Breast epithelium (tissue), 4 donors: Measurements from ENCODE around the gene SIM1. TPM values are rescaled to one million over a fixed set of nuclear protein-coding genes. Genes with fewer than 3 reads are reported as not detected.

Experiments
- DNase-seq, 2 donors: peaks; one replicate each; pipeline ENCODE4 v3.0.0-alpha.2; 2019; ENCODE audit warnings: low spot score in 2 of 2
- H3K27ac ChIP-seq, 2 donors: fragments of 200-600 bp; sonication (generic) in 1 of 2; one replicate each; pipeline ENCODE4 v1.5.1; 2016 to 2019; ENCODE audit warnings: mild to moderate bottlenecking in 1 of 2
- H3K27me3 ChIP-seq, 2 donors: fragments of 200-600 bp; sonication (generic) in 1 of 2; one replicate each; pipeline versions ENCODE4 v1.5.1 to v1.6.0; 2017 to 2019; ENCODE audit warnings: control low read depth in 1 of 2, mild to moderate bottlenecking in 1 of 2
- H3K36me3 ChIP-seq: fragments of 200-600 bp; one replicate; pipeline ENCODE4 v1.5.1; 2019
- H3K4me1 ChIP-seq, 2 donors: fragments of 200-600 bp; sonication (generic); one replicate each; pipeline ENCODE4 v1.5.1; 2016 to 2019; ENCODE audit warnings: control low read depth in 1 of 2
- H3K4me3 ChIP-seq, 3 donors: fragments of 200-600 bp; sonication (generic); 1 replicate in 2 of 3; 2 replicates in 1 of 3; pipeline ENCODE4 v1.5.1; 2016 to 2019; ENCODE audit warnings: mild to moderate bottlenecking in 3 of 3, moderate library complexity in 2 of 3
- H3K9me3 ChIP-seq, 2 donors: fragments of 200-600 bp; sonication (generic) in 1 of 2; one replicate each; pipeline ENCODE4 v1.5.1; 2016 to 2019; ENCODE audit warnings: control low read depth in 1 of 2
- POLR2A ChIP-seq: fragments of 450-650 bp; IDR thresholded peaks from one replicate; pipeline ENCODE4 v1.6.1; 2016; ENCODE audit warnings: antibody characterized with exemption, mild to moderate bottlenecking, moderate library complexity
- POLR2AphosphoS5 ChIP-seq, 3 donors: sonication (generic); formaldehyde crosslinking; IDR thresholded peaks; one replicate each; pipeline ENCODE4 v1.6.1; 2017; ENCODE audit warnings: antibody characterized with exemption in 3 of 3
- intact Hi-C: fragments of 100-400 bp; cut with DNase I; formaldehyde crosslinking; loops from one replicate; pipeline ENCODE4 v1.15.1; 2023; ENCODE audit warnings: low total_unique reads
- total RNA-seq, 3 donors: library from RNA; depleted of rRNA; stranded (reverse); fragments of >200 nt; gene quantifications; one replicate each; pipeline ENCODE4 v1.1.0, GENCODE V29; 2016
- TF ChIP-seq, protein P1 (sequence below), 3 donors: fragments of 450-650 bp; IDR thresholded peaks; one replicate each; pipeline ENCODE4 v1.5.1; 2016 to 2017; ENCODE audit warnings: antibody characterized with exemption in 3 of 3, mild to moderate bottlenecking in 3 of 3, moderate library complexity in 3 of 3

Gene SIM1
- total RNA-seq, 3 donors from 2014 or later: 0.59 to 7.2 (median 2.0) TPM

DNA sequence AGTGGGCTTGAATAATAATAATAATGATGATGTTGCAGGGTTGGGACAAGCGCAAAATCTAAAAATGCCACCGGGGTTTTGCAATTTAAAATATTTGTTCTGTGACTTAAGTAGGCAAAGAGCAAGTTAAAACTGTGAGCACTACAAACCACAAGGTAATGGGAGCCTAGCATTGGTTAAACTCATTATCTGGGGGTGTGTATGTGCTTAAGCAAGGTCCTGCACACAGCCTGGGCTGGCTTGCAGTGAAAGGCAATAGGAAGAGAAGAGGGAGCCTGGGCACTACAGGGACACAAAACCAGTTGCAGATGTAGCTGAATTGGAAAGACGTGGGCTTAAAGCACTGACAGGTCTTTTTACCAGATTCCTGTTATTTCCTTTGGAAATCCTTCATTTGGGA lies 11.7 kb downstream of the SIM1 start:
- H3K36me3 ChIP-seq: no peaks in the 10 kb centered on the region
- intact Hi-C loops: no loop called here
- peaks cover 8 to 87% of the 10 kb centered on the region in 2 donors for H3K27me3 ChIP-seq
- H3K27ac ChIP-seq: no peak overlapping the region
- H3K9me3 ChIP-seq: peaks cover 0 to 1% of the 10 kb centered on the region in 2 donors
- no peaks in the 10 kb centered on the region for H3K4me1 ChIP-seq
- DNase-seq: no peak
- TF ChIP-seq POLR2AphosphoS5 (IDR thresholded peaks at IDR 0.05): no peak
- no peak for TF ChIP-seq POLR2A
- TF ChIP-seq, protein P1, sequence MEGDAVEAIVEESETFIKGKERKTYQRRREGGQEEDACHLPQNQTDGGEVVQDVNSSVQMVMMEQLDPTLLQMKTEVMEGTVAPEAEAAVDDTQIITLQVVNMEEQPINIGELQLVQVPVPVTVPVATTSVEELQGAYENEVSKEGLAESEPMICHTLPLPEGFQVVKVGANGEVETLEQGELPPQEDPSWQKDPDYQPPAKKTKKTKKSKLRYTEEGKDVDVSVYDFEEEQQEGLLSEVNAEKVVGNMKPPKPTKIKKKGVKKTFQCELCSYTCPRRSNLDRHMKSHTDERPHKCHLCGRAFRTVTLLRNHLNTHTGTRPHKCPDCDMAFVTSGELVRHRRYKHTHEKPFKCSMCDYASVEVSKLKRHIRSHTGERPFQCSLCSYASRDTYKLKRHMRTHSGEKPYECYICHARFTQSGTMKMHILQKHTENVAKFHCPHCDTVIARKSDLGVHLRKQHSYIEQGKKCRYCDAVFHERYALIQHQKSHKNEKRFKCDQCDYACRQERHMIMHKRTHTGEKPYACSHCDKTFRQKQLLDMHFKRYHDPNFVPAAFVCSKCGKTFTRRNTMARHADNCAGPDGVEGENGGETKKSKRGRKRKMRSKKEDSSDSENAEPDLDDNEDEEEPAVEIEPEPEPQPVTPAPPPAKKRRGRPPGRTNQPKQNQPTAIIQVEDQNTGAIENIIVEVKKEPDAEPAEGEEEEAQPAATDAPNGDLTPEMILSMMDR (IDR thresholded peaks at IDR 0.05): no peak
- no peak overlapping the region for H3K4me3 ChIP-seq

DNA sequence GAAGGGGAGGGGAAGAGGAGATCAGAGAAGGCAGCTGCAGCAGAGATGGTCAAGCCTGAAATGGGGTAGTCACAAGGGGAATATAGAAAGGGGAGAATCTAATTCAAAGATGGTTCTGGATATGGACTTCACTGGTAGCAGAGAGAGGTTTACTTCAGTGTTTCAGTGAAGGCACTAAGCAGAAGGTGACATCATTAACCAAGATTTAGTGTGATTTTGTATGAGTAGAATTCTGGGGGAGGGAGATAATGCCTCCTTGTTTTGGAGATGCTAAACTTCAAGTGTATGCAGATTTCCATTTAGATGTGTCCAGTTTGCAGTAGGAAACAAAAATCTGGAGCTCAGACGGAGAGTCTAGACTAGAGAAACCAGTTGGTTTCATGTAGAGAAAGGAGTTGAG lies 13.1 kb downstream of the SIM1 start:
- Histone ChIP-seq H3K27ac (no peak overlapping the region), H3K4me1 (no peaks in the 10 kb centered on the region), H3K36me3 (no peaks in the 10 kb centered on the region), H3K4me3 (no peak overlapping the region), H3K9me3 (peaks cover 0 to 7% of the 10 kb centered on the region in 2 donors), H3K27me3 (peaks cover 3 to 87% of the 10 kb centered on the region in 2 donors)
- TF ChIP-seq, protein P1 (IDR thresholded peaks at IDR 0.05): no peak
- no peak for TF ChIP-seq POLR2A
- TF ChIP-seq POLR2AphosphoS5 (IDR thresholded peaks at IDR 0.05): no peak
- DNase-seq: no peak
- intact Hi-C loops: no loop called here

DNA sequence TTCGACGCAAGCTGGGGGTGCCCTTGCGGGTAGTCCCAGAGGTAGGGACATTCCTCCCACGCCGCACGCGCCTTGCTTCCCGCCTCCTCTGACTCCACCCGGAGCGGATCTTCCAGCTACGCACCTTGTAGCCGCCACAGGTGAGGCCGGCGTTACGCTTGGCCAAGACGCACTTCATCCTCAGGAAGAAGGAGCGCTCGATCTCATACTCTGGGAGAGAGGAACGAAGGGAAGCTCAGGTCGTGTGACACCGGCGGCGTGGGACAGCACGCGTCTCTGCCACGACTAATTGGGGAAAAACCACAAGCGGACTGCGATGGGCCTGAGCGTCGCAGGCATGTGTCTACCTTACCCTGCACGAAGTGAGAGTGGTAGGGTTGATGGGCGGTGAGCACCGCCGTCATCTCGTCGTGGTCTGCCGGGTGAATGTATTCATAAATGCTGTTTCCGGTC lies 15.5 kb downstream of the SIM1 start:
- Histone ChIP-seq H3K9me3 (peaks cover 0 to 7% of the 10 kb centered on the region in 2 donors), H3K27me3 (peaks cover 3 to 87% of the 10 kb centered on the region in 2 donors), H3K27ac (no peak overlapping the region), H3K4me1 (no peaks in the 10 kb centered on the region), H3K36me3 (no peaks in the 10 kb centered on the region), H3K4me3 (no peak overlapping the region)
- TF ChIP-seq POLR2A: no peak
- TF ChIP-seq, protein P1 (IDR thresholded peaks at IDR 0.05): no peak
- no peak for TF ChIP-seq POLR2AphosphoS5 (IDR thresholded peaks at IDR 0.05)
- intact Hi-C loops: no loop called here
- no peak for DNase-seq

DNA sequence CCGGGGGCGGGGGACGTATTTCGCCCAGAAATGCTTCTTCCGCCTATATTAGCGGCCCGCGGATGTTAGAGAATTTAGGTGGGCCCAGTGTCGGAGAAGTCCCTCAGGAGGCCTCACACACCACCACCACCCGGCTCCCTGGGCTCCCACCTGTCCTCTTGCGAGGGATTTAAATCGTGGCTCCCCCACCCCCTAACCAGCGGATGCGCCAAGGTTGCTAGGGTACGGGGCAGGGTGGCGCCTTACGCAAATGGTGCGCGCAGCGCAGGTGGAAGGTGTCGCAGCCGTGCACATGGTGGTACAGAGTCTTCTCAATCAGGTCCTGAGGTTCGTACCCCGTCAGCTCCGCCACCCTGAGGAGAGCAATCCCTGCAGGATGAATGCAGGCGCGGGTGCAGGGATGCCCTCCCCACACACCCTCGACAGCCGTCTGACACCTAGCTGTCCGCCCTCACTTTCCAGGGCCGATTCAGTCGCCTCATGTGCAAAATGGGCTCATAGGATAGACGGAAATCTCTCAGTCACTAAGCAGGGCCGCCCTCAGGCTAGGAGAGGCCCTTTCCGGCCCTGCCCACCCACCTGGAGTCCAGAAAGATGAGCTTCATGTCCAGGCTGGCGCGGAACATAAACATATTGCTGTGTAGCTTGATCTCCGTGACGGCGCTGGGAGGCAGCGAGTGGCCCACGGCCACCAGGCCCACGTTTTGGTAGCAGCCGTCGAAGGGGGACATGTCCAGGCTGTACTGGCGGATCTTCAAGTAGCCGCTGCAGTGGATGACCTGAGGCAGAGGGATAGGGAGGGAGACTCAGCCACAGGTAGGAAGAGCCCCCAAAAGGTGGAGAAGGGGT lies 16.6 kb downstream of the SIM1 start:
- H3K9me3 ChIP-seq: peaks cover 0 to 7% of the 10 kb centered on the region in 2 donors
- no peak overlapping the region for H3K4me3 ChIP-seq
- no peaks in the 10 kb centered on the region for H3K4me1 ChIP-seq
- H3K27me3 ChIP-seq: peaks cover 3 to 79% of the 10 kb centered on the region in 2 donors
- intact Hi-C loops: no loop called here
- no peaks in the 10 kb centered on the region for H3K36me3 ChIP-seq
- no peak overlapping the region for H3K27ac ChIP-seq
- TF ChIP-seq, protein P1 (IDR thresholded peaks at IDR 0.05): no peak
- TF ChIP-seq POLR2AphosphoS5 (IDR thresholded peaks at IDR 0.05): no peak
- DNase-seq: no peak
